ENCODE results near the gene VAC14.
"Not testable (repeated sequence)": the region's sequence is repeated elsewhere in the genome, so short reads cannot be mapped to it uniquely, and the experiment has no call there.

VAC14 gene

DNA sequence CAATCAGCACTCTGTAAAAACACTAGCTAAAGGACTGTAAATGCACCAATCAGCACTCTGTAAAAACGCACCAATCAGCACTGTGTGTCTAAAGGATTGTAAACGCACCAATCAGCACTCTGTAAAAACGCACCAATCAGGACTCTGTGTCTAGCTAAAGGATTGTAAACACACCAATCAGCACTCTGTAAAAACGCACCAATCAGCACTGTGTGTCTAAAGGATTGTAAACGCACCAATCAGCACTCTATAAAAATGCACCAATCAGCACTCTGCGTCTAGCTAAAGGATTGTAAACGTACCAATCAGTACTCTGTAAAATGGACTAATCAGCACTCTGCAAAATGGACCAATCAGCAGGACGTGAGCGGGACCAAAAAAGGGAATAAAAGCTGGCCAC lies 58.0 kb downstream of the VAC14 start:
- not testable (repeated sequence) for DNase-seq (ENCODE audit: low spot score)

DNA sequence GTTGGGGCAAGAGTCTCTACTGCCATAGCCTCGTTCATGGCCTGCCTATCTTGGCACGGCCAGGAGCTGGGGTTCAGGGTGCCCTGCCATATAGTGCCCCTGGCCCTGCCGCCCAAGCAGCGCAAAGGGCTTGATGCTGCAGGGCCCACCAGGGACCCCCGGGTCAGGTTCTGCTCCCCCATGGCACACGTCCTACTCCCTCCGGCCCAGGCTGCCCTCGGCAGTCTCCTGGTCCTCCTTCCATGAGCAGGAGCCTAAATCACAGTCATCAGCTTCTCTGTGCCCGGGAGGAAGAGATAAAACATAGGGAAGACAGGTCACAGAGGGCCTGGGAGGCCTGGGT lies 59.2 kb downstream of the VAC14 start:
- DNase-seq (ENCODE audit: low spot score): no peak

DNA sequence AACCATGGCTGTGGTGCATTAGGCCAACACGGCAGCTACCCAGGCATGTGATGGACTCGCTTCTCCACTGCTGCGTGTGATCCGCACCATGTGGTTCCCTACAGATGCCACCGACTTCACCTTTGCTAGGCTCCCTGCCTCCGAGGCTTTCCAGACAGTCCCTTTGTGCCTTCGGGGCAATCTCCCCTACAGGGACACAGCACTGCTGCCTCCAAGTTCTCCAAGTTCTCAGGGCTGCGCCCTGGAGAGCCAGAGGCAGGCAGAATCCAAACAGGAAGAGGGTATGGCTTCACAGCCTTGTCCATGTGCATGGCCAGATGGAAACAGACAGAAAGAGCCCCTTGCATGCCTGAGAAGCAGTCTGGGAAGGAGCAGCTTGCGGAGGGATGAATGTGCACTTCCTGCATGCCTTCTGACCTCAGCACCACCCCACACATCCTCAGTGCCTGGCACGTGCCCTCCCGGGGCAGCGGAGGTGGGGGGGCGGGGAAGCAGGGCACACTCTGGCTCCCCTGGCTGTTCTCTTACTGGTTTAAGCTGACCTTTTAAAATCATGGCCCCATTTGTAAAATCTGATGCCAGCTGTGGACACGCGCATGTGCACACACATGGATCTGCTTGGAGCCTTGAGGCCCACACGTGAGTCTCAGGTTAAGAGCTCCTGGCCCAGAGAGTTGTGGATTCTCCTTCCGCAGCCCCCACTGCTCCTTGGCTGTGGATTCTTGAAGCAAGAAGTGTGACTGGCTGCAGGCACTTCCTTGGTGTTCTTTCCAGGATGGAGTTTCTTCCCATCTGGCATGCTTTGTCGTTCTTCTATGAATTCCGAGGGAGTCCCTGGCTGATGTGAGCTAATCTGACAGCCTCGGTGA lies 59.8 kb downstream of the VAC14 start:
- DNase-seq (ENCODE audit: low spot score): no peak

DNA sequence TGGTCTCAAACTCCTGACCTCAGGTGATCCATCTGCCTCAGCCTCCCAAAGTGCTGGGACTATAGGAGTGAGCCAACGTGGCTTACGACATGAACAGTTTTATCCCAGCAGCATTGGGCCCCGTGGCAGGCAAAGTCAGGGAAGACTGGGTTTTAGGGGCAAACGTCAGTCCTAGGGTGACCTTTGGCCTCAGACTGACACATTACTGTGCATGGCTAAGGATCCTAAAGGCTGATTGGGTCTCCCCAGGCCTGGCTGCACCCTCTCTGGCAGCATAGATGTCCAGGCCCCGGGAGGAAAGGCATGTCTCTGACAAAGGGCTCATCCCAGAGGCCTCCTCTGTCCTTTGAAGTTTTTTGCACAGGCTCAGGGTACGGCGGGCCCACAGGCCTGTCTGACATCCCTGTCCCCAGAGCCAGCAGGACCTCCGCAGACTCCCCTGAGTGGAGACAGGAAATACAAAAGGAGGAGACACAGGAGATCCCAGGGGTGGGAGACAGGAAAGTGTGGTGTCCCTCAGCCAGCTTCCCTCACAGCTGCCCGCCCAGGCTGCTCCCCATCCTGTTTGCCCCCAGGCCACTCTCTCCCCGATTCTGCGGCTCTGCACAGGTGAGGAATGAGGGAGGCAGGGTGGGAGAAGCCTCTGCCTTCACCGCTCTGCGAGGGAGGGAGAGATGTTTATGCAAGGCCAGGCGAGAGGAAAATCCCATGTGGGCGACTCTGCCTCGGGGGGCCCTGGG lies 60.6 kb downstream of the VAC14 start:
- no peak for DNase-seq (ENCODE audit: low spot score)

DNA sequence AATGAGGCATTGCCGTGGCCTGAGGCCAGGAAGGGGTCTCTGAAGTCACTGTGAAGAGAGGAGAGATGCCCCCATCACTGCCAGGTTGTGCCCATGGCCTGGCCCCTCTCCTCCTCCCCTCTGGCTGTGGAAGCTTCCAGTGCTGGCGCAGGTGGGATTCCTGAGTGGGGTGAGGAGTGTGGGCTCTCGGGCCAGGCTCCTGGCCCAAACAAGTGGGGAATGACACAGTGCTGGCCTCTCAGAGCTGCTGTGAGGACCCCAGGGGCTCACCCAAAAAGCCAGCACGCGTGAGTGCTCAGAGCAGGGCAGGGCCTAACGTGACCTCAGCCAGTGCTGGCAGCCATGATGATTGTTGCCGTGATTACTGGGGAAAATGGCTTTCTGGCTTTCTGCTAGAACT lies 61.6 kb downstream of the VAC14 start:
- no peak for DNase-seq (ENCODE audit: low spot score)

DNA sequence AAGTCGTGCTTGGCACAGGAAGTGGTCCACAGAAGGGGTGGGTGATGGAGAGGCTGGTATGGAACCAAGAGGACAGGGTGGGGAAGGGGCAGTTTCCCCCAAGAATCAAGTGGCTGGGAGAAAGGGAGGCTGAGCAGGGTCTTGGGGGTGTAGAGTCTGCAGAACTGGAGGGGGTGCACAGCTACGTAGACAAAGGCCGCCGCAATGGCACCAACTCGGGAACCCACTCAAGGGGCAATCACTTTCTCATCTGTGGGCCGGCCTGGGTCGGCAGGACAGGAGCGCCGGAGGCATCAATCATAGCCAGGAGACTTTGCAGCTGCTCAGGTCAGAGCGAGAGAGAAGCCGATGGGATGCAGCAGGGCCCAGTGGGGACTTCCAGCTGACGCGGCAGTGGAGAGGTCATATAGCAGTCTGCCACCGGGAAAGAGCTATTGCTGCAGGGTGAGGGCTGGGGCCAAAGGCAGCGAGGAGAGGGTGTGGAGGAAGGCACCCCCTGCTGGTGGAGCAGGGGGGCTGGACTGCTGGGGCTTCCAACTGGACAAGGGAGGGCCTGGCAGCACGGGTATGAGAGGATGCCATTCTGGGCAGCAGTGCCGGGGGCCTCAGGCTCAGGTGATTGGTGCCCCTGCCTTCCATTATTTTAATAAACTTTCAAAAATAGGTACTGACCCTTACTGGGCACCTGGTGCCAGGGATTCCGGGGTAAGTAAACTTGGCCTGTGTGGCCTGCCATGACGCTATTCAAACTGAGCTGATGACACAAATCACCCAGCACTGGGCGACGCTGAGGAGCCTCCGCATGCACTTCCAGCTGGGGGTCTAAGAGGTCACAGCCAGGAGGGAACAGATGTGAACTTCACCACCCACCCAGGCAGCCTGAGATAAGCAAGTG lies 62.6 kb downstream of the VAC14 start:
- DNase-seq (ENCODE audit: low spot score): no peak

DNA sequence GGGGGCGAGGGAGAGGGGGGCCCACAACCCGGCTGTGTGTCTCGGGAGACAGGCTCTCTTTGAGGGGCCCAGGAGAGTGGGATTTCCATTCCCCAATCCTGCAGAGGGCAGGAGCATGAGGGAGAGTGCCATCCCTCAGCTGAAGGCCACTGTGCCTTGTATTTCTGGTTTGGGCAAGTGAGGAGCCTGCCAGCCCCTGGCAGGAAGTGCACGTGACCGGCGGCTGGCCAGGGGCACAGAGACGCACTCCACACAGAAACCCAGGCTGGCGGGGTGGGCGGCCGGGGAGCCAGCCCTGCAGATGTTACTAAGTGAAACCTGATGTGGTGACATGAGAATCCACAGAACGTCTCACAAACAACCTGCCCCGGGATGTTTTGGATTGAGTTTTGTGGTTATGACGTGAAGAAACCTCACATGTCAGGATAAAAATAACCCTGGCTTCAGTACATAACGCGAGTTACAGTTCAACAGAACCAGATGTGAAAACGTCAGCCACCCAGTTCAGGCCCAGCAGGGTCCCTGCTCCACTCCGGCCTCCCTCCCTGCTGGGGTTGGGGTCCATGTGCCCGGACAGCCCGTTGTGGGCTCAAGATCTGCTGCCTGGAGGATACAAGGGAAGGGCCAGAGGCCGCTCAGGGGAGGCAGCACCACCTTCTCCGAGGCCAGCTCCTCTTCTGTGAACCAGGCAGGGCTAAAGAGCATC lies 63.4 kb downstream of the VAC14 start:
- DNase-seq (ENCODE audit: low spot score): no peak

DNA sequence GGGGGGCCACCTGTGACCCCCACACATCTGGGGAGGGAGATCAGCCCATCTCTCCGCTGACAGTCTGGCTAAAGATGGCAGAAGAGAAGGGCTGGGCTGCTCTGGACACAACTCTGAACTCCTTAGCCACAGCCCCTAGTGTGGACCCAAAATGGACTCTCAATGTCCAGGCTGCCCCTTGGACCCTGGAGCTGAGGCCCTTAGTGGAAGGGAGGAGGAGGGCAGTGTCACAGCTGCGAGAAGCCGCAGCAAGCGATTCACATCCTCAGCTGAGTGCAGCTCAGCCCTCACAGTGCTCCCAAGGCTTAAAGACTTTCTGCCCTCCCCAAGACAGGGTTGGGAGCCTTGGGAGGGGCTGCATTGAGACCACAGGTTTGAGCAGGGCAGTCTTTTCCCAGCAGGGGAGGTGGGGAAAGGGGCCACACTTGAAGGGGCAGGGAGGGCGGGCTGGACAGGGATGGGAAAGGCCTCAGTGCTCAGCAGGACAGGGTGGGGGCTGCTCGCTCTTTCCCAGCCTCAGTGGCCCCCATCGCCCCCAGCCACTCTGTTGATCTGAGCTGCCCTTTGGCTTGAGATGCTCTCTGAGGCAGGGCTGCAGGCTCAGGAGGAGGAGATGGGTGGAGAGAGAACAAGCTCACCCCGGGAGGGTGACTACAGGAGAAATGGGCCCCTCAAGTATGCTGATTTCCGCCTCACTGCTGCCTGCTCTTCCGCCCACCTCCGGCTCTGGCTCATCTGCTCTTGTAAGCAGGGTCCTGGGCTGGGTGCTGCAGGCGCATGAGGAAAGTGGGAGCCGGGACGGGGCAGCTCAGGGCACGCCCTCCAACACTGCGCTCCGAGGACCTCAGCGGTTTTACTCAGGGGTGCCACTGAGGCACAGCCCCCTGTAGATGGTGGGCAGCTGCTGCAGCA lies 64.2 kb downstream of the VAC14 start:
- DNase-seq (ENCODE audit: low spot score): no peak

DNA sequence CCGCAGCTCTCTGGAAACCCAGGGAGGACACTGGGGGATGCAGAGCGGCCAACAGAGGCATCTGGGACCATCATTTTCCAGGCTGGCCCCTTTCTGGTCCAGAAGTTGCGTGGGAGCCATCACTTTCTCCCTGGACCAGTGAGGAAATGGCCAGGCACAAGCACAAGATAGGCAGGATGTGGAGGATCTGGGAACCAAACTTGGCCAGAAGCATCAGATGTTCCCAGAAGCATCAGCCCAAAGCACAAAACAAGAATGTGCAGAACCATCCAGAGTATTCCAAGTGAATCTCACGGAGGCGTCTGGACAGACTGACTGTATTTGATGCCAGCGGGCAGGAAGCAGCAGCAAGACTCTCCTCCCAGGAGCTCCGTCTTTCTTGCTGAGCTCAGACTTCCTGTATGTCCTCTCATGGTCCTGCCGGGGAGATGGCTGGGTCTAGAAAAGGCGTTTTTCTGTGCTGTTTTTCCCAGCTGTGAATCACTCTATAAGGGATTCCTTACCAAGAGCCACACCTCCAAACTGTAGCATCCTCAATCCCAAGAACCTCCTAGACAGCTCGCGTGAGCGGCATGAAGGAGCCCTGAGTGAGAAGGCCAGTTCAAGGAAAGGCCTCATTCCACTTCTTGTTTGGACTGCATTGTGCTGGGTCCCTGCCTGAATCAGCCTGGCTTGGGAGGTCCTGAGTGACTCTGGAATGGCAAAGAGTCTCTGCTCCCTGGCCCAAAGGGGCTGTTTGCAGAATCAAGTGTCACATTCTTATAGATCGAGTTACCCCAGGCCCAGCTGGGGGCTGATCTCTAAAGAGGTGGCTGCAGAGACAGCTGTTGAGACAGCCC lies 65.6 kb downstream of the VAC14 start:
- no peak for DNase-seq (ENCODE audit: low spot score)

DNA sequence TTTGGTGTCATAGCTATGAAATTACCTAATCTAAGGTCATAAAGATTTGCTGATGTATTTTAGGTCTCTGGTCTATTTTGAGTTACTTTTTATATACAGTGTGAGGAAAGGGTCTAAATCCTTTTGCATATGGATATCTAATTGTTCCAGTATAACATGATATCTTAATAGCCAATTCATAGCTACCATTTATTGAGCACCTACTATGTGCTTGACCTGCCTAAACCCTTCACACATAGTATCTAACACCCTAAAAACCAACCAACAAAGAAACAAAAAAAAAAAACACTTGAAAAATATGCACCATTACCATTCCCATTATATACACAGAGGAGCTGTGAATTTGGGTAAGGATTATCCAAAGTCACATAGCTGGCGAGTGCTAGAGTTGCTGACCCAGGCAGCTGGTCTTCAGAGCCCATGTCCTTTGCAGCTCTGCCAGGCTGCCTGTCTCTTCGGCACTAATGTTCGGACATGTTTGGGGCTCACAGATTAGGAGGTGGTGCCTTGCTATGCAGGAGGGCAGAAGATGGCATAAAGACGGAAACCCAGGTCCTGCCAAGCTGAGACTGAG lies 66.3 kb downstream of the VAC14 start:
- no peak for DNase-seq (ENCODE audit: low spot score)

DNA sequence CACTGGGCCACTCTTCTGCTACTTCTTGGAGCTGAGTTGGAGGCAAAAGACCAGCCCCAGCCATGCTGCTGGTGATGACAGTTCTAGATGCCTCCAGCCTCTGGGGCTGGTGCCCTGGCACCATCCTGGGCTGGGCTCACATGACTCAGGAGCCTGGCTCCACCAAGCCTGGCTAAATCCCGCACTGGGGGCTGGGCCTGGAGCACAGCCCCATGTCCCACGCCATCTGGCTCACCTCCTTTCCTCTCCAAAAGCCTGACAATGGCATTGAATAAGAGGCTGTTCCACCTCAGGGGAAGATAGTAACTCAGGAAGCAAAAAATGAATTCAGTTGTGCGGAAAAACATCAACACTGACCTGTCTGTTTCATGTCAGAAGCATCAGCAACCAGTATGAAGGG lies 70.0 kb downstream of the VAC14 start:
- DNase-seq (ENCODE audit: low spot score): peak; percentile 39

DNA sequence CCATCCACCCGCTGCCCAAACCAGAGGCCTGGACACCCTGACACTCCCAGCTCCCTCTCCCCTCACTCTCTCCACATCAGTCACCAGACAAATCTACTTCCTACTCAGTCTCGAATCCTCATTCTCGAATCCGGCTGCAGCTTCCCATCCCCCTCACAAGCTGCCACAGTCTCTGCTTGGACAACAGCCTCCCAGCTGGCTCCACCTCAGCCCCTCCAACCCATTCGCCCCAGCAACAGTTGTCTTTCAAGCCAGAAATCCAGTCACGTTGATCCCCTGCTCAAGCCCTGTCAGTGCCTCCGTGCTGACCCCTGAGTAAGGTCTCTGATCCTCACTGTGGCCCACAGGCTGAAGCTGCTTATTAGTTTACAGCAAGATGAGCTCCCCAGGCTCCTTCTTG lies 70.9 kb downstream of the VAC14 start:
- DNase-seq (ENCODE audit: low spot score): no peak

DNA sequence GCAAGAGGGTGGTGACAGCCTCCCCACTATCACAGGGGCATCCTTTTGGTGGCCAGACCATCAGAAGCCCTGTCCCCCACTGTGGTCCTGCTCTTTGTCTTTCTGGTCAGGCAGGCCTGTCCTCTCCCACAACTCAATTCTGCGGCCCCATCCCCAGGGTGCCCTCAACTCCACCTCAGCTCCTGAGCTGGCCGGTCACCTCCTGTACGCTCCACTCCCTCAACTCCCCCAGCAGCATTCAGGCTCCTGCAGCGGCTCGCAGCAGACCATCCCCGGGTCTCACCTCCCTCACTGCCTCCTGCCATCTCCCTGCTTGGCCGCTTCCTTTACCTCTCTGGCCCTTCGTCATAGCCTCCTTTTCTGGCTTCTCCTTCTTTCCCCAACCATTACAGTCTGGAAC lies 71.7 kb downstream of the VAC14 start:
- no peak for DNase-seq (ENCODE audit: low spot score)

DNA sequence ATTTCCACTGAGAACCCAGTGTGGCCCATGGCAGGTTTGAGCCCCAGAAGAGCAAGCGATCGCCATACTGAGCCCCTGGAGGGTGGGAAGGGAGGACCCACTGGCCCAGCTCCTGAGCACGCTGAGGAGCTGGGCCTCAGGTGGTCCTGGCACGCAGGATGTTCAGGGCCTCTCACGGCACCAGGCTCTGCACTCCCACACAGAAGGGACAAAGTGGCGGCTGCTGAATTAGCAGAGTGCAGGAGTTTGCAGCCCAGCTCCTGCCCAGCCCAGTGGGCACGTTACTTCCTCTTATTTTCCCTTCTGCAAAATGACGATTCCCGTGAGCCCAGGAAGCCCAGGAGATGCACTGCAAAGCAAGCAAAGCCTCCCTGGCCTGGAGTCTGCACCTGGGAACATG lies 72.8 kb downstream of the VAC14 start:
- DNase-seq (ENCODE audit: low spot score): no peak

DNA sequence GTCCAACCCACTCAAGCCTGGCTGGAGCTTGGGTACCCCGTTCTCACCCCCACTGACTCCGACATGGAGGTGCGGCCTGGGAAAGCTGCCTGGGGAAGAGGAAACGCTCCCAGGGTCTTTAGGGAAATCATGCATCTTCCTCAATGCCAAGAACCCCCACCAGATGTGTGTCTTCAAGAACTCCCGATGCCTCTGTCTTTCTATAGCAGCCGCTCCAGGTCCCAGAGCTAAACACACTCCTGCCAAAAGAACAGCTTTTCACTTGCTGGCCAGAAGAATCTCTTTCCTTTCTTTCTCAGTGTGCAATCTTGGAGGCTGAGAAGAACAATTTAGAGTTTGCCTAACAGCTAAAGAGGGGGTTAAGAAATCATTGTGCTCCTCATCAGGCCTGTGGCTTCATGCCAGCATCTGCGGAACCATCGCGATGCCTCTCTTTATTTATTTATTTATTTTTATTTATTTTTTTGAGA lies 74.0 kb downstream of the VAC14 start:
- no peak for DNase-seq (ENCODE audit: low spot score)

DNA sequence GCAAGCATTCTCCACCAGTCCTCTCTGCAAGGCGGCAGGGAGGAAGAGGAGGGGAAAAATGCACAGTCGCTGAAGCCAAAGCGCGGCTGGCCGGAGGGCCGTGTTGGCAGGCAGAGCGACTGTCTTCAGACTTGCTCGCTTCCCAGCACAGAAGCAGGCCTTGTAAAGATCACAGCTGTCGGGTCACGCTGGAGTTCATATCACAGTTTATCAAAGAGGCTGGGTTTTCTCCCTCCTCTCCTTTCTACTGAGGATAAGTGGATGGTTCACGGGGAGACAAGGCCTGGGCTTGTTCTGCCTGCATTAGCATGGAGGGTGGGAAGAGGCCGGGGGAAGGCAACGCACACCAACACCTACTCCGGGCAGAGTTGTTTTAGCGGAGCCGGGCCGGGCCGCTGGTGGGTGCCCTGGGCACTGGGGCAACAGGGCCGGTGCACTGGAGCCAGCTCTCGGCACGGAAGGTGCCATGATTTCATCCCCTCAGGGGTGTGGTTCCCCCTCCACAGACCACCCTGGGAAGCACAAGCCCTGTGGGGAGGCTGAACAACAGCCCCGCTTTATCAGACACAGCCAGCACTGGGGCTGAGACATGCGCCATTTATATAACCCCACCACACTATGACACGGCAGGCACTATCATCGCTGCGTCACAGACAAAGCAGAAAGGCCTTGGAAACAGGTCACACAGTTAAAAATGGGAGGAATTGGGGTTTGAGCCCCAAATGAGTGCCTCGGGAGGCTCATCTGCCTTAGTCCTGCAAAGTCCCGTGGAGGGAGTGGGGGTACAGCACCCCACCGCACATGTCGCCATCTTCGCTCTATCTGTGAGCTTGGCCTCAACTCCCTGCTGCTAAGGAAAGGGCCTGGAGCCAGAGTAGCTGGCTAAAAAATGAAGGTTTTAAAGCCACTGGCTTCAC lies 74.8 kb downstream of the VAC14 start:
- DNase-seq (ENCODE audit: low spot score): peak; percentile 97

DNA sequence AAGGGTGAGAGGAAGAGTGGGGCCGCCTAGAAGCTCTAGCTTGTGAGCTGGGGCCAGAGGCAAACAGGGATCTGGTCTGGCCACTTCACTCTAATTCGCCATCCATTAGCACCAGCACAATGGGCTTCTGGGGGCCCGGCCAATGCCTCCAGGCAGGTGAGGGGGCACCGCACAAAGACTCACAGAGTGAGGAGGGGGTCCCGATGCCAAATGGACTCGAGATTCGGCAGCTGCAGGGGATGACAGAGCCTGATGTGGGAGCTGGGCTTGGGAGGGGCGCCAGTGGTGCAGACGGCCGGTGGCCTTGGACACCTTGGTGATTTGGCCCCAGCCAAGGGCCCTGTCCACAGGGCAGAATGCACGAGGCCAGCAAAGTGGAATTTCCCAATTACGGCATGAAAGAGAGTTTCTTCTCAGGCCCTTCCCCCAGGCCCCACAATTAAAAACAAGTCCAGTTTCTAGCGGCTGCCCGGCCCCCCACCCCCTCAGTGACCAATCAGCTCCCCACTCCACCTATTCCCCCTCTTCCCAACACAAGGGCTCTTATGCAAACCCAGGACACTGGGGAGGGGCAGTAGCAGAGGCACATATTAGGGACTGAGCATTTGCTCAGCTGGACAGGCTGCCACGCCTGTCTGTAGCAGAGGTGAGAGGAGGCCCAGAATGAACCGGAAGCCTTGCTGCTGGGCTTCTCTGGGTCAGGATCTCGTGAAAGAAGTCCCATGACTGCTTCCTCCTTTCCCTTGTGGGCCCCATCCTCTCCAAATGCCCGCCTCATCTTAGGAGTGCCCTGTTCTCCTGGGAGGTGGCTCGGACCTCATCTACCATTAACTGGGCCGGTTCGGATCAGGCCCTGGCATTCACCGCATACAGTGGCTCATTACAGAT lies 75.7 kb downstream of the VAC14 start:
- no peak for DNase-seq (ENCODE audit: low spot score)

Measured in pons (tissue), 1 donor.